ENCODE data around the gene ZNHIT2. TPM values are rescaled to one million over a fixed set of nuclear protein-coding genes. Genes with fewer than 3 reads are reported as not detected.
A peak's percentile ranks its signal among the peaks of the same experiment; 100 is the strongest.

Gene ZNHIT2
- total and polyA plus RNA-seq, 2 of the 13 experiments (the other 11 are each of a cell fraction or from before 2014, with no cell fraction given) = 1.1 to 6.5 TPM

DNA sequence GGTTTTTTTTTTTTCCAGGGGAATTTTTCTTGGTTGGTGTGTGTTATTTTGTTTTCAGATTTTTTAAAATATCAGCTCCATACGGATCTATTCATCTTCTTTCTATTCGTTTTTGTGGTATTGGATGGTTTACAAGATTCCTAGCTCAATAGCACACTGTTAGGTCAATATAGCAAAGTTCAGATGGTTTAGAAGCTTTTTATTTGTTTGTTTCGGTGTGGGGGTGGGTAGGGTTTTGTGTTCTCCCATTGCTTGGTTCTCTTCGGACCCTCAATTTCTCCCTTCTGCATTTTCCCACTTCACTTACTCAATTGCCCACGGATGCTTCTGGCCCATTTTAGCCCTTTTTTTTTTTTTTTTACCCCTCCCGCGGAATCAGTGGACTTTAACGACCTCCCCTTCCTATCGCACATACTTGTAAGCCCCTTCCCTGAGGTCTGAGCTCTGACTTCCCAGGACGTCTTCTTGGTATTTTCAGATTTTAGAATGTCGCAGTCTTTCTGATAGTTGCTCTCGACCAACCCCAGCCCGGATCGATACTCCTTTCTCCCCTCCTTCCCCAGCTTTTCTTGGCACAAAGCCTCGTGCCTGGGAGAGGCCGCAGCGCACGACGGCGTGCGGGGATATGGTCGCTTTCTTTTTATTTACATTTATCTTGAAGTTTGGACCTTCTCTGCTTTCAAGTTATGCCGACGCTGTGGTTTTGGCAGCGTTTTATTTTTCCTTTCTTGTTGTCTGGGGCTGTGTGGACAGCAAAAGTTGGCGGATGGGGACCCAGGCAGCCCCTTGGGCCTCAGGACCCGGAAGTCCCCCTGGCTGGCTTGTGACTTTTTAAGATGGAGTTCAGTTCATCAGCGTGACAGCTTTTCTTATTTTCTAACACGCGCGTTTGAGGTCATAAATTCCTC is 48.2 kb upstream of the ZNHIT2 start (continued):
- TF ChIP-seq ZKSCAN8 (CRISPR knock-in tag; IDR thresholded peaks at IDR 0.05; ENCODE audit: borderline replicate concordance) = 0 out of 2 replicates have a peak, but pooled peaks have one; percentile 51
- no peak for TF ChIP-seq KMT2B (CRISPR knock-in tag; IDR thresholded peaks at IDR 0.05)
- no peak for TF ChIP-seq ZNF282 (IDR thresholded peaks at IDR 0.05; ENCODE audit: partially characterized antibody)
- TF ChIP-seq STAT5B (CRISPR knock-in tag; IDR thresholded peaks at IDR 0.05) = no peak
- TF ChIP-seq, protein P1, sequence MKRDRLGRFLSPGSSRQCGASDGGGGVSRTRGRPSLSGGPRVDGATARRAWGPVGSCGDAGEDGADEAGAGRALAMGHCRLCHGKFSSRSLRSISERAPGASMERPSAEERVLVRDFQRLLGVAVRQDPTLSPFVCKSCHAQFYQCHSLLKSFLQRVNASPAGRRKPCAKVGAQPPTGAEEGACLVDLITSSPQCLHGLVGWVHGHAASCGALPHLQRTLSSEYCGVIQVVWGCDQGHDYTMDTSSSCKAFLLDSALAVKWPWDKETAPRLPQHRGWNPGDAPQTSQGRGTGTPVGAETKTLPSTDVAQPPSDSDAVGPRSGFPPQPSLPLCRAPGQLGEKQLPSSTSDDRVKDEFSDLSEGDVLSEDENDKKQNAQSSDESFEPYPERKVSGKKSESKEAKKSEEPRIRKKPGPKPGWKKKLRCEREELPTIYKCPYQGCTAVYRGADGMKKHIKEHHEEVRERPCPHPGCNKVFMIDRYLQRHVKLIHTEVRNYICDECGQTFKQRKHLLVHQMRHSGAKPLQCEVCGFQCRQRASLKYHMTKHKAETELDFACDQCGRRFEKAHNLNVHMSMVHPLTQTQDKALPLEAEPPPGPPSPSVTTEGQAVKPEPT (CRISPR knock-in tag; IDR thresholded peaks at IDR 0.05; ENCODE audit: low read depth) = no peak
- TF ChIP-seq POLR2AphosphoS5 (IDR thresholded peaks at IDR 0.05; ENCODE audit: low read depth, low read length) = peak; percentile 38
- TF ChIP-seq HMGA1 (CRISPR knock-in tag; conservative IDR thresholded peaks at IDR 0.05) = no peak
- TF ChIP-seq KLF12 (CRISPR knock-in tag; IDR thresholded peaks at IDR 0.05; ENCODE audit: borderline replicate concordance) = no peak
- TF ChIP-seq TAF15 (IDR thresholded peaks at IDR 0.05; ENCODE audit: low read depth, low read length, poor library complexity, severe bottlenecking) = no peak
- TF ChIP-seq, protein P2, sequence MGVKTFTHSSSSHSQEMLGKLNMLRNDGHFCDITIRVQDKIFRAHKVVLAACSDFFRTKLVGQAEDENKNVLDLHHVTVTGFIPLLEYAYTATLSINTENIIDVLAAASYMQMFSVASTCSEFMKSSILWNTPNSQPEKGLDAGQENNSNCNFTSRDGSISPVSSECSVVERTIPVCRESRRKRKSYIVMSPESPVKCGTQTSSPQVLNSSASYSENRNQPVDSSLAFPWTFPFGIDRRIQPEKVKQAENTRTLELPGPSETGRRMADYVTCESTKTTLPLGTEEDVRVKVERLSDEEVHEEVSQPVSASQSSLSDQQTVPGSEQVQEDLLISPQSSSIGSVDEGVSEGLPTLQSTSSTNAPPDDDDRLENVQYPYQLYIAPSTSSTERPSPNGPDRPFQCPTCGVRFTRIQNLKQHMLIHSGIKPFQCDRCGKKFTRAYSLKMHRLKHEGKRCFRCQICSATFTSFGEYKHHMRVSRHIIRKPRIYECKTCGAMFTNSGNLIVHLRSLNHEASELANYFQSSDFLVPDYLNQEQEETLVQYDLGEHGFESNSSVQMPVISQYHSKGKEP (CRISPR knock-in tag; IDR thresholded peaks at IDR 0.05) = no peak
- TF ChIP-seq, protein P3, sequence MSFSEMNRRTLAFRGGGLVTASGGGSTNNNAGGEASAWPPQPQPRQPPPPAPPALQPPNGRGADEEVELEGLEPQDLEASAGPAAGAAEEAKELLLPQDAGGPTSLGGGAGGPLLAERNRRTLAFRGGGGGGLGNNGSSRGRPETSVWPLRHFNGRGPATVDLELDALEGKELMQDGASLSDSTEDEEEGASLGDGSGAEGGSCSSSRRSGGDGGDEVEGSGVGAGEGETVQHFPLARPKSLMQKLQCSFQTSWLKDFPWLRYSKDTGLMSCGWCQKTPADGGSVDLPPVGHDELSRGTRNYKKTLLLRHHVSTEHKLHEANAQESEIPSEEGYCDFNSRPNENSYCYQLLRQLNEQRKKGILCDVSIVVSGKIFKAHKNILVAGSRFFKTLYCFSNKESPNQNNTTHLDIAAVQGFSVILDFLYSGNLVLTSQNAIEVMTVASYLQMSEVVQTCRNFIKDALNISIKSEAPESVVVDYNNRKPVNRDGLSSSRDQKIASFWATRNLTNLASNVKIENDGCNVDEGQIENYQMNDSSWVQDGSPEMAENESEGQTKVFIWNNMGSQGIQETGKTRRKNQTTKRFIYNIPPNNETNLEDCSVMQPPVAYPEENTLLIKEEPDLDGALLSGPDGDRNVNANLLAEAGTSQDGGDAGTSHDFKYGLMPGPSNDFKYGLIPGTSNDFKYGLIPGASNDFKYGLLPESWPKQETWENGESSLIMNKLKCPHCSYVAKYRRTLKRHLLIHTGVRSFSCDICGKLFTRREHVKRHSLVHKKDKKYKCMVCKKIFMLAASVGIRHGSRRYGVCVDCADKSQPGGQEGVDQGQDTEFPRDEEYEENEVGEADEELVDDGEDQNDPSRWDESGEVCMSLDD (CRISPR knock-in tag; IDR thresholded peaks at IDR 0.05; ENCODE audit: borderline replicate concordance) = no peak
- peak; percentile 48; the same call in 1 of the 2 replicates for TF ChIP-seq IKZF5 (CRISPR knock-in tag; IDR thresholded peaks at IDR 0.05)
- TF ChIP-seq ZNF224 (CRISPR knock-in tag; IDR thresholded peaks at IDR 0.05) = no peak
- no peak for TF ChIP-seq ZBTB1 (CRISPR knock-in tag; IDR thresholded peaks at IDR 0.05; ENCODE audit: borderline replicate concordance)
- no peak for TF ChIP-seq NFE2 (CRISPR knock-in tag; IDR thresholded peaks at IDR 0.05)
- TF ChIP-seq GABPB1 (CRISPR knock-in tag; IDR thresholded peaks at IDR 0.05) = peak; percentile 63; the same call in 1 of the 2 replicates
- TF ChIP-seq ZNF513 (CRISPR knock-in tag; conservative IDR thresholded peaks at IDR 0.05) = no peak
- TF ChIP-seq ZNF251 (CRISPR knock-in tag; IDR thresholded peaks at IDR 0.05) = no peak
